CD4-positive, alpha-beta T cell treated with Interleukin-4 for 4 hours (primary cell): ENCODE data around the gene SALL3.
"Not testable (repeated sequence)": the region's sequence is repeated elsewhere in the genome, so short reads cannot be mapped to it uniquely, and the experiment has no call there.

Experiments used
- DNase-seq: peaks from one replicate; pipeline ENCODE4 v3.0.0-alpha.2; 2020

SALL3 gene

GRCh38 chr18:78979730-78980278 lies at the start of gene SALL3:
Gene SALL3, plus strand, starts transcription at chr18:78979818. Its CDS starts 457 bp downstream, at chr18:78980275.
- DNase-seq, result no peak

- DNase-seq, result no peak
Observed at GRCh38 chr18:78932281-78932680, 47.3 kb upstream of the SALL3 start.

- no peak for DNase-seq
Observed at GRCh38 chr18:78934003-78934402, 45.6 kb upstream of the SALL3 start.

- DNase-seq, result no peak
Observed at GRCh38 chr18:78934551-78935225, 44.9 kb upstream of the SALL3 start.

- no peak for DNase-seq
Observed at GRCh38 chr18:78935406-78935805, 44.2 kb upstream of the SALL3 start.

- no peak for DNase-seq
Observed at GRCh38 chr18:78936251-78937005, 43.2 kb upstream of the SALL3 start.

GRCh38 chr18:78937166-78937565 lies 42.5 kb upstream of the SALL3 start:
- DNase-seq, result no peak

GRCh38 chr18:78939105-78939504 lies 40.5 kb upstream of the SALL3 start:
- no peak for DNase-seq

- DNase-seq, result no peak
Observed at GRCh38 chr18:78939734-78940494, 39.7 kb upstream of the SALL3 start.

- not testable (repeated sequence) for DNase-seq
Observed at GRCh38 chr18:78942236-78942635, 37.4 kb upstream of the SALL3 start.

- no peak for DNase-seq
Observed at GRCh38 chr18:78945628-78946027, 34.0 kb upstream of the SALL3 start.

- DNase-seq, result no peak
Observed at GRCh38 chr18:78947291-78947690, 32.3 kb upstream of the SALL3 start.

GRCh38 chr18:78948221-78948620 lies 31.4 kb upstream of the SALL3 start:
- DNase-seq, result no peak

GRCh38 chr18:78948707-78949106 lies 30.9 kb upstream of the SALL3 start:
- no peak for DNase-seq

- no peak for DNase-seq
Observed at GRCh38 chr18:78949216-78949615, 30.4 kb upstream of the SALL3 start.

- no peak for DNase-seq
Observed at GRCh38 chr18:78950386-78950785, 29.2 kb upstream of the SALL3 start.

- DNase-seq, result no peak
Observed at GRCh38 chr18:78953566-78953965, 26.1 kb upstream of the SALL3 start.

GRCh38 chr18:78955051-78955450 lies 24.6 kb upstream of the SALL3 start:
- no peak for DNase-seq

- no peak for DNase-seq
Observed at GRCh38 chr18:78957140-78957539, 22.5 kb upstream of the SALL3 start.

GRCh38 chr18:78960709-78961108 lies 18.9 kb upstream of the SALL3 start:
- no peak for DNase-seq

- DNase-seq, result no peak
Observed at GRCh38 chr18:78962098-78962497, 17.5 kb upstream of the SALL3 start.

GRCh38 chr18:78964727-78965126 lies 14.9 kb upstream of the SALL3 start:
- DNase-seq, result not testable (repeated sequence)

GRCh38 chr18:78965260-78965659 lies 14.4 kb upstream of the SALL3 start:
- no peak for DNase-seq
